Hematopoietic multipotent progenitor cell treated with erythropoietin and hydrocortisone succinate and interleukin-3 and kit ligand, for 6 days (in vitro differentiated cells): ENCODE results near the gene SP140L.
"Not testable (repeated sequence)": the region's sequence is repeated elsewhere in the genome, so short reads cannot be mapped to it uniquely, and the experiment has no call there.

Experiments used
- DNase-seq: peaks from one replicate; pipeline ENCODE4 v3.0.0-alpha.2; 2015

SP140L gene

DNA sequence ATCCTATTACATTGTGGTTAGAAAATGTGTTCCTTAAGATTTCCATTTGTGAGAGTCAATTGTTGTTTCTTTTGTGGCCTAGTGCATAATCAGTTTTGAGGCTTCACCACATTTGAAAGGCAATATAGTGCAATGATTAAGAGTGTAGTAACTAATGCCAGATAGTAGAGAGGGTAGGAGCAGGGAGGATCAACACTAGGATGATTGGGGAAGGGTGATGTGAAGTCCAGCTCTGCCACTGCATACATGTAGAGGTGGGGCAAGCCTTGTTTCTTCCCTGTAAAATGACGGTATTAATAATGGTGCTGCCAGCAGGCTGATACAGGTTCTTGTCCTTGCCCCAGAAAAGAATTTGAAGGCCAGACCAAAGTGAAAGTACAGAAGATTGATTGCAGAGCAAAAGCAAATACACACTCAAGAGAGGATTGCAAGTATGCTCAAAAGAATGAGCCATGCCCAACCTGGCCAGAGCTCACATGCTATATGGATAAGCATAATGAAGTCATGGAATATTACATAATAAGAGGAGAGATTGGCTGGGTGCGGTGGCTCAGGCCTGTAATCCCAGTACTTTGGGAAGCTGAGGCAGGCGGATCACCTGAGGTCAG is 97.0 kb downstream of the SP140L start:
- no peak for DNase-seq

DNA sequence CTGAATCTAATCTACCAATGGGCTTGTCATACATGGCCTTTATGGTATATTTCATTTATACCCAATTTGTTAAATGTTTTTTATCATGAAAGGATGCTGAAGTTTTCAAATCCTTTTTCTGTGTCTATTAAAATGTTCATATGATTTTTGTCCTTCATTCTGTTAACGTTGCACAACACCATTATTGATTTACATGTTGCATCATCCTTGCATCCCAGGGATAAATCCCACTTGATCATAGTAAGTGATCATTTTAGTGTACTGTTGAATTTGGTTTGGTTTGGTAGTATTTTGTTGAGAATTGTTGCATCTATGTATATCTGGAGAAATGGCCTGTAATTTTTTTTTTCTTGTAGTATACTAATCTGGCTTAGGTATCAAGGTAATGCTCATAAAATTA is 98.4 kb downstream of the SP140L start:
- no peak for DNase-seq

DNA sequence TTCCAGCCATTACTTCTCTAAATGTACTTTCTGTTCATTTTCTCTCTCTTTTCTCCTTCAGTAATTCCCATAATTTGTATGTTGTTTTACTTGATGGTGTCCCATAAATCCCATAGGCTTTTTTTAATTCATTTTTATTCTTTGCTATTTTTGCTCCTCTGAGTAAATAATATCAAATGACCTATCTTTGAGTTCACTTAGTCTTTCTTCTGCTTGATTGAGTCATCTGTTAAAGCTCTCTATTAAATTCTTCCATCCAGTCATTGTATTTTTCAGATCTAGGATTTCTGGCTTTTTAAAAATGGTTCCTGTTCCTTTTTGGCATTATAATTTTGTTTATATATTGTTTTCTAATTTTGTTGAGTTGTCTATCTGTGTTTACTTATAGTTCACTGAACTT is 102.5 kb downstream of the SP140L start:
- no peak for DNase-seq

DNA sequence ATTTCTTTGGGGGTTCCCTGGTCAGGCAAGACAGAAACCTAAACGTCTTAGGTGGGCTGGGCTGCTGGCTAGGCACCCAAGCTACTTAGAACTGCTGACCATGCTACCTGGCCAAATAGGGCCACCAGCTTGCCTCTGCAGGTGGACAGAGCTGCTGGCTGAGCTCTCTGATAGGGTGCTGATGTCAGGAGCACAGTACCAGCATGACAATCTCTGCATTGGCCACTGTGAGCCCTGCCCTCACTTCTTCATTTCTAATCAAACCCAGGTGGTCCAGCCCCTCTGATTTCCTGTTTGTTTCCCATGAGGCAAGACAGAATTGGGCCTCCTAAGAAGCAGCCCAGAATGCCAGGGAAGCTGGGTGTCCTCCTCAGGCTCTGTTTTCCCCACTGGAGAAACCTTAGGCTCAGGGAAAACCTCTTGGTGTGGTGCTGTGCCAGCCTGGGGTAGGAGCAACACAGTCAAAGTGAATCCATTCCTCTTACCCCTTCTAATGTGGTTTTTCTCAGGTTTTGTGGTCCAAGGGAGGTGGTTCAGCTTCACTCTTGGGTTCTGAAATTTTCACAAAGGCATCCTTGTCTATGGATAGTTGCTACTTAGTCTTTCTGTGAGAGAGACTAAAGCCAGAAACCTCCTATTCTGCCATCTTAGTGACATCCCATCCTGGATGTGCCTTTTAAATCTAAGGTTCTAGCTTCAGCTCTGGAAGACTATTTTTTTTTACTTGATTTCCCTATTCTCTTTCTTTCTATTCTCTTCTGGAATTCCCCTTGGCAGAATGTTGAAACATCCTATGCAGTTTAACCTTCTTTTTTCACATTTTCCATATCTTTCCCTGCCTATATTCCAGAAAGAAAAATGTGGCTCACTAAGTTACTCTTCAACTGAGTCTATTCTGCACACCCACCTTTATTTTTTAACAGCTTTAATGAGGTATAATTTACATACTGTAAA is 104.2 kb downstream of the SP140L start:
- no peak for DNase-seq

- no peak for DNase-seq
These were observed 107.8 kb downstream of the SP140L start for GRCh38 chr2:230434677-230435324.

GRCh38 chr2:230435431-230435830 is 108.4 kb downstream of the SP140L start:
- no peak for DNase-seq

DNA sequence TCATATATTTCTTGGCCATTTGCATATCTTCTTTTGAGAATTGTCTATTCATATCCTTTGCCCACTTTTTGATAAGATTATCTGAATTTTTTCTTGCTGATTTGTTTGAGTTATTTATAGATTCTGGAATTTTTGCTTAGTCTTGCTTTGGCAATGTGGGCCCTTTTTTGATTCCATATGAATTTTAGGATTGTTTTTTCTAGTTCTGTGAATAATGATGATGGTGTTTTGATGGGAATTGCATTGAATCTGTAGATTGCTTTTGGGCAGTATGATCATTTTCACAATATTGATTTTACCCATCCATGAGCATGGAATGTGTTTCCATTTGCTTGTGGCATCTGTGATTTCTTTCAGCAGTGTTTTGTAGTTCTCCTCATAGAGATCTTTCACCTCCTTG is 112.1 kb downstream of the SP140L start:
- DNase-seq = not testable (repeated sequence)

DNA sequence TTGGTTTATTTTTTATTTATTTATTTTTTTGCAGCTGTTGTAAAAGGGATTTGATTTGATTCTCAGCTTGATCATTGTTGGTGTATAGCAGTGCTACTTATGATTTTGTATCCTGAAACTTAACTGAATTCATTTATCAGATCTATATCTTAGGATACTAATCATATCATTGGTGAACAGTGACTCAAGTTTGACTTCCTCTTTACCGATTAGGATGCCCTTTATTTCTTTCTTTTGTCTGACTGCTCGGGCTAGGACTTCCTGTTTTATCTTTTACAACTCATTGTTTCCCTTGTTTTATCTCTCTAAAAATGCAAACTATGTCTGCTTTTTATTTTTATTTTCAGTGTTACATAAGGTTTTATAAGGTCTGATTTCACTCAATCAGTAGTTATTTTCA is 112.6 kb downstream of the SP140L start:
- DNase-seq = peak; percentile 74

DNA sequence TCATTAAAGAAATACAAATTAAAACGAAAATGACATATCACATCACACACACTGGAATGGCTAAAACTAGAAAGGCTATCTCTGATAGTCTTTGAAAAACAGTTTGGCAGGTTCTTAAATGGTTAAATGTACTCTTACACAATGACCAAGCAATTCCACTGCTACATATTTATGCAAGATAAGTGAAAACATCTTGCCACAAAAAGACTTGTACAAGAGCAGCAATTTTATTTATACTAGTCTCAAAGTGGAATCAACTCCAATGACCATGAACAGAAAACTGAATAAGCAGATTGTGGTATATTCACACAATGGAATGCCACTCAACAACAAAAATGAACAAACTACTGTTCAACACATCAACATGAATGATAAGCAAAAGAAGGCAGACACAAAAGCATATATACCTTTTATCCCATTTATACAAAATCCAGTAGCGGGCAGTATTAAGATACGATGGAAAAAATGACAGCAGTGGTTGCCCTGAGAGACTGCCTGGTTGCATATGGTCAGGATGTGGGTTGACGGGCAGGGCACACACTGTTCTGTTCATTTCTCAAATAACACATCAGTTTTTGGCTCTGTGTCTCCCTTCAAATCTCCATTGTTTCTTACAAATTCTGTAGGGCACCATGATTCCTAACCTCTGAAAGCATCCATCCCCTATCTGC is 114.4 kb downstream of the SP140L start:
- peak; percentile 76 for DNase-seq

- DNase-seq = no peak
These were observed 116.5 kb downstream of the SP140L start for GRCh38 chr2:230443541-230443940.

- DNase-seq = peak; percentile 24
These were observed 117.8 kb downstream of the SP140L start for GRCh38 chr2:230444832-230445231.

GRCh38 chr2:230447036-230447435 is 120.0 kb downstream of the SP140L start:
- no peak for DNase-seq

GRCh38 chr2:230447455-230448451 is 120.8 kb downstream of the SP140L start:
- DNase-seq = no peak

DNA sequence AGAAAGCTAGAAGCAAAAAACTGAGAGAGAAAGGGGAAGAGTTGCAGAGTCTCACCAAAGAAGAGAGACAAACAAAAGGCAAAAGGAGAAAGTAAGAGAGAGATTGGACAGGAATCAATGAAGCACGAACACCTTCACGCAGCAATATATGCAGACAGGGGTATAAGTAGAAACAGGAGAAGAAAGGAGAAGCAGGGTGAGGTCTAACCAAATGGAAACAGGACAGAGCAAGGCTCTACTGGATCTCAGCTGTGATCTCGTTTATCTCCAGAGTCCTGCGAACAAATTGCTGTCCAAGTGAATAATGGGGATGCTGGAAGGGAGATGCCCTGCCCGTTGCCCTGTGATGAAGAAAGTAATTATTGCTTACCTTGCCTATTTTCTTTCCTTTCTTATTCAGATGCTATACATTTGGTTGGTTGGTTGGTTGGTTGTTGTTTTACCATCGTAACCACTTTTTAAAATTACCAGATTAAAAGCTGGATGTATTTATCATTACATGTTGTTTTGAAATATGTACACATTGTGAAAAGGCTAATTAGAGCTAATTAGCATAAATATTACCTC is 123.0 kb downstream of the SP140L start:
- DNase-seq = no peak

- DNase-seq = no peak
These were observed 126.0 kb downstream of the SP140L start for GRCh38 chr2:230453006-230453405.
